GM18868 (cell line): ENCODE results near the gene TP53TG5.

Source experiments
- ATAC-seq: cut with Tn5 transposase; IDR thresholded peaks from one replicate; pipeline ENCODE4 v1.9.1; 2021; ENCODE audit warnings: mild to moderate bottlenecking, moderate library complexity; ENCODE audit not compliant: unreplicated experiment

The TP53TG5 gene

GRCh38 chr20:45329497-45330319, 48.4 kb downstream of the TP53TG5 start:
- no peak for ATAC-seq

DNA sequence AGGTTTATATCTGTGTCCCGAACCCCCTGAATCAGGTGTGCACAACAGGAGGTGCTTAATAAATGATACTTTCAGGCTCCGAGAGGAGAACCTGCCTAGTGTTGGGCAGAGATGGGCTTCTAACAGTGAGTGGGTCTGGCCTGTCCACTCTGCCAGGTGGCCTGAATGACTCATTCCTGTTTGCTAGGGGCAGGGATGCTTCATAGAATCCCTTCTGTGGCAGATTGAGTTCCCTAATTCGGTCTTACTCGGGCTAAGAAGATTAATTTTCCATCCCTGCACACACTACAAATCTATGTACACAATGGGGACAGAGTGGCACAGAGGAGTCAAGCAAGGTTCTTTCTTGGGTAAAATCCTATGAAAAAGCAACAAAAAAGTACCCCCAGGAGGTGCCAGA, 49.7 kb downstream of the TP53TG5 start:
- ATAC-seq, result no peak

DNA sequence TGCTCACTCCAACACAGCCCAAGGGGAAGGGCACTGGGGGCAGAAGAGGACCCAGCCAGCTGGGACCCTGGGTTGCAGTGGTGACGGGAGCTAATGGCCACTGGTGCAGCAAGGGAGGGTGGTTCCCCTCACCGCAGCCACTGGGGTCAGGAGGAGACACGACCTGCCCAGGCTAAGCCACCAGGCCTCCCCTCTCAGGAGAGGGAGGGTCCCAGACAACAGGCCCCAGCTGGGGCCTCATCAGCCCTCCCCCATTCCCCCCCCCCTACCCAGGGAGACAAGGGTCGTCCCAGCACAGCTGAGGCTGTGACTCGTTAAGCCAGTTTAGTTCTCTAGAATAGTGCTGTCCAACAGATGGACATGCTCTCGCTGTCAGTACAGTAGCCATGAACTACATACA, 52.8 kb downstream of the TP53TG5 start:
- no peak for ATAC-seq

- no peak for ATAC-seq
These were observed 54.4 kb downstream of the TP53TG5 start for GRCh38 chr20:45323731-45324130.

GRCh38 chr20:45322952-45323383, 55.2 kb downstream of the TP53TG5 start:
- ATAC-seq, result no peak
